Glutamatergic neuron (in vitro differentiated cells): ENCODE measurements around the gene KRT28. TPM values are rescaled to one million over a fixed set of nuclear protein-coding genes. Genes with fewer than 3 reads are reported as not detected.
"Not testable (repeated sequence)": the region's sequence is repeated elsewhere in the genome, so short reads cannot be mapped to it uniquely, and the experiment has no call there.

ENCODE experiments used
- DNase-seq: peaks from one replicate; pipeline ENCODE4 v3.0.0; 2022
- H3K27ac Mint-ChIP-seq: one replicate; pipeline ENCODE4 v1.8.0; 2020; ENCODE audit warnings: mild to moderate bottlenecking, mixed read lengths, inconsistent platforms; ENCODE audit not compliant: unreplicated experiment
- H3K27me3 Mint-ChIP-seq: one replicate; pipeline ENCODE4 v1.8.0; 2020; ENCODE audit warnings: mild to moderate bottlenecking, moderate library complexity, mixed read lengths, inconsistent platforms; ENCODE audit not compliant: unreplicated experiment
- H3K36me3 Mint-ChIP-seq: one replicate; pipeline ENCODE4 v1.8.0; 2020; ENCODE audit warnings: mild to moderate bottlenecking, mixed read lengths, inconsistent platforms; ENCODE audit not compliant: unreplicated experiment
- H3K4me1 Mint-ChIP-seq: one replicate; pipeline ENCODE4 v1.8.0; 2020; ENCODE audit warnings: mild to moderate bottlenecking, low read depth, mixed read lengths, inconsistent platforms; ENCODE audit not compliant: unreplicated experiment
- H3K4me3 Mint-ChIP-seq: one replicate; pipeline ENCODE4 v1.8.0; 2020; ENCODE audit warnings: mild to moderate bottlenecking, mixed read lengths, inconsistent platforms; ENCODE audit not compliant: unreplicated experiment
- H3K9me3 Mint-ChIP-seq: one replicate; pipeline ENCODE4 v1.8.0; 2020; ENCODE audit warnings: mild to moderate bottlenecking, moderate library complexity, mixed read lengths, inconsistent platforms; ENCODE audit not compliant: unreplicated experiment
- CTCF ChIP-seq: fragments of 200-600 bp; sonication (generic); IDR thresholded peaks from one replicate; pipeline ENCODE4 v1.5.0; 2021; ENCODE audit not compliant: partially characterized antibody, unreplicated experiment
- total RNA-seq: library from RNA; stranded (reverse); fragmentation: NEBNext Ultra II Directional; extraction: Animal tissue kit (Norgen Biotek cat#: 25700); gene quantifications from one replicate; pipeline ENCODE4 v1.2.1, GENCODE V29; 2021; ENCODE audit not compliant: unreplicated experiment

Gene KRT28
- total RNA-seq, 1 donor from 2014 or later = not detected

- H3K27ac Mint-ChIP-seq = no peak overlapping the region
- peaks cover under 1% of the 10 kb centered on the region for H3K9me3 Mint-ChIP-seq
- no peaks in the 10 kb centered on the region for H3K4me1 Mint-ChIP-seq
- no peak for TF ChIP-seq CTCF
- no peak for DNase-seq
- H3K36me3 Mint-ChIP-seq = no peaks in the 10 kb centered on the region
- H3K4me3 Mint-ChIP-seq = no peak overlapping the region
- H3K27me3 Mint-ChIP-seq = no peaks in the 10 kb centered on the region
Measured at GRCh38 chr17:40750391-40750790, 49.4 kb downstream of the KRT28 start.

- H3K4me3 Mint-ChIP-seq, DNase-seq, H3K4me1 Mint-ChIP-seq, H3K27ac Mint-ChIP-seq, H3K36me3 Mint-ChIP-seq, H3K9me3 Mint-ChIP-seq, H3K27me3 Mint-ChIP-seq: not testable (repeated sequence)
Measured at GRCh38 chr17:40748666-40749065, 51.1 kb downstream of the KRT28 start.

Other genes with a start within 250 kb of the KRT28 start
- not detected for gene CCR7, start 234.5 kb downstream of the KRT28 start, total RNA-seq
- gene SMARCE1, start 152.1 kb downstream of the KRT28 start, total RNA-seq = 207 TPM
- 1.3 TPM for gene KRT222, start 134.8 kb downstream of the KRT28 start, total RNA-seq
- gene KRT24, start 96.2 kb downstream of the KRT28 start, total RNA-seq = not detected
- gene KRT25, start 44.6 kb downstream of the KRT28 start, total RNA-seq = not detected
- gene KRT26, start 27.8 kb downstream of the KRT28 start, total RNA-seq = not detected
- gene KRT27, start 17.4 kb downstream of the KRT28 start, total RNA-seq = not detected
- 27.1 TPM for gene KRT10, start 22.7 kb upstream of the KRT28 start, total RNA-seq
- gene KRT12, start 67.3 kb upstream of the KRT28 start, total RNA-seq = not detected
- not detected for gene KRT20, start 85.3 kb upstream of the KRT28 start, total RNA-seq
- not detected for gene KRT23, start 137.7 kb upstream of the KRT28 start, total RNA-seq
- not detected for gene KRT39, start 167.0 kb upstream of the KRT28 start, total RNA-seq
- not detected for gene KRT40, start 184.4 kb upstream of the KRT28 start, total RNA-seq
- not detected for gene KRTAP3-3, start 194.2 kb upstream of the KRT28 start, total RNA-seq
- not detected for gene KRTAP3-2, start 199.9 kb upstream of the KRT28 start, total RNA-seq
- not detected for gene KRTAP3-1, start 209.2 kb upstream of the KRT28 start, total RNA-seq
- not detected for gene KRTAP1-5, start 227.2 kb upstream of the KRT28 start, total RNA-seq
- not detected for gene KRTAP1-4, start 230.2 kb upstream of the KRT28 start, total RNA-seq
- not detected for gene KRTAP1-3, start 234.9 kb upstream of the KRT28 start, total RNA-seq
- not detected for gene KRTAP1-1, start 241.5 kb upstream of the KRT28 start, total RNA-seq
- gene KRTAP2-1, start 247.4 kb upstream of the KRT28 start, total RNA-seq = not detected